Measurements from ENCODE around the gene VAPA. TPM values are rescaled to one million over a fixed set of nuclear protein-coding genes. Genes with fewer than 3 reads are reported as not detected.

VAPA gene
- total and polyA plus RNA-seq, 9 of the 15 experiments (the other 6 are each of a cell fraction or from before 2014, with no cell fraction given), result 219 to 902 (median 526) TPM

DNA sequence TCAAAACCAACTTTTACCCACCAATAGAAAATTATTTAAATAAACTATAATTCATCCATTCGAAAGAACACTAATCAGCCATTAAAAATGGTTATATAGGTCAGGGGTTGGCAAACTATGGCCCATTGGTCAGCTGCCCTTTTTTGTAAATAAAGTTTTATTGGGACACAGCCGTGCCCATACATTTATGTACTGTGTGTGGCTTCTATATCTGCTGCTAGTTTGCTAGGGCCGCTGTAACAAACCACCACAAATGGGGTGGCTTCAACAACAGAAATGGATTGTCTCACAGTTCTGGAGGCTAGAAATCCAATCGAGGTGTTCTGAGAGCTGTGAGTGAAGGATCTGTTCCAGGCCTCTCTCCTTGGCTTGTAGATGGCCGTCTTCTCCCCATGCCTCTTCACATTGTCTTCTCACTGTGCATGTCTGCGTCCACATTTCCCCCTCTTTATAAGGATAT, 35.0 kb upstream of the VAPA start (continued):
- TF ChIP-seq, protein P1, sequence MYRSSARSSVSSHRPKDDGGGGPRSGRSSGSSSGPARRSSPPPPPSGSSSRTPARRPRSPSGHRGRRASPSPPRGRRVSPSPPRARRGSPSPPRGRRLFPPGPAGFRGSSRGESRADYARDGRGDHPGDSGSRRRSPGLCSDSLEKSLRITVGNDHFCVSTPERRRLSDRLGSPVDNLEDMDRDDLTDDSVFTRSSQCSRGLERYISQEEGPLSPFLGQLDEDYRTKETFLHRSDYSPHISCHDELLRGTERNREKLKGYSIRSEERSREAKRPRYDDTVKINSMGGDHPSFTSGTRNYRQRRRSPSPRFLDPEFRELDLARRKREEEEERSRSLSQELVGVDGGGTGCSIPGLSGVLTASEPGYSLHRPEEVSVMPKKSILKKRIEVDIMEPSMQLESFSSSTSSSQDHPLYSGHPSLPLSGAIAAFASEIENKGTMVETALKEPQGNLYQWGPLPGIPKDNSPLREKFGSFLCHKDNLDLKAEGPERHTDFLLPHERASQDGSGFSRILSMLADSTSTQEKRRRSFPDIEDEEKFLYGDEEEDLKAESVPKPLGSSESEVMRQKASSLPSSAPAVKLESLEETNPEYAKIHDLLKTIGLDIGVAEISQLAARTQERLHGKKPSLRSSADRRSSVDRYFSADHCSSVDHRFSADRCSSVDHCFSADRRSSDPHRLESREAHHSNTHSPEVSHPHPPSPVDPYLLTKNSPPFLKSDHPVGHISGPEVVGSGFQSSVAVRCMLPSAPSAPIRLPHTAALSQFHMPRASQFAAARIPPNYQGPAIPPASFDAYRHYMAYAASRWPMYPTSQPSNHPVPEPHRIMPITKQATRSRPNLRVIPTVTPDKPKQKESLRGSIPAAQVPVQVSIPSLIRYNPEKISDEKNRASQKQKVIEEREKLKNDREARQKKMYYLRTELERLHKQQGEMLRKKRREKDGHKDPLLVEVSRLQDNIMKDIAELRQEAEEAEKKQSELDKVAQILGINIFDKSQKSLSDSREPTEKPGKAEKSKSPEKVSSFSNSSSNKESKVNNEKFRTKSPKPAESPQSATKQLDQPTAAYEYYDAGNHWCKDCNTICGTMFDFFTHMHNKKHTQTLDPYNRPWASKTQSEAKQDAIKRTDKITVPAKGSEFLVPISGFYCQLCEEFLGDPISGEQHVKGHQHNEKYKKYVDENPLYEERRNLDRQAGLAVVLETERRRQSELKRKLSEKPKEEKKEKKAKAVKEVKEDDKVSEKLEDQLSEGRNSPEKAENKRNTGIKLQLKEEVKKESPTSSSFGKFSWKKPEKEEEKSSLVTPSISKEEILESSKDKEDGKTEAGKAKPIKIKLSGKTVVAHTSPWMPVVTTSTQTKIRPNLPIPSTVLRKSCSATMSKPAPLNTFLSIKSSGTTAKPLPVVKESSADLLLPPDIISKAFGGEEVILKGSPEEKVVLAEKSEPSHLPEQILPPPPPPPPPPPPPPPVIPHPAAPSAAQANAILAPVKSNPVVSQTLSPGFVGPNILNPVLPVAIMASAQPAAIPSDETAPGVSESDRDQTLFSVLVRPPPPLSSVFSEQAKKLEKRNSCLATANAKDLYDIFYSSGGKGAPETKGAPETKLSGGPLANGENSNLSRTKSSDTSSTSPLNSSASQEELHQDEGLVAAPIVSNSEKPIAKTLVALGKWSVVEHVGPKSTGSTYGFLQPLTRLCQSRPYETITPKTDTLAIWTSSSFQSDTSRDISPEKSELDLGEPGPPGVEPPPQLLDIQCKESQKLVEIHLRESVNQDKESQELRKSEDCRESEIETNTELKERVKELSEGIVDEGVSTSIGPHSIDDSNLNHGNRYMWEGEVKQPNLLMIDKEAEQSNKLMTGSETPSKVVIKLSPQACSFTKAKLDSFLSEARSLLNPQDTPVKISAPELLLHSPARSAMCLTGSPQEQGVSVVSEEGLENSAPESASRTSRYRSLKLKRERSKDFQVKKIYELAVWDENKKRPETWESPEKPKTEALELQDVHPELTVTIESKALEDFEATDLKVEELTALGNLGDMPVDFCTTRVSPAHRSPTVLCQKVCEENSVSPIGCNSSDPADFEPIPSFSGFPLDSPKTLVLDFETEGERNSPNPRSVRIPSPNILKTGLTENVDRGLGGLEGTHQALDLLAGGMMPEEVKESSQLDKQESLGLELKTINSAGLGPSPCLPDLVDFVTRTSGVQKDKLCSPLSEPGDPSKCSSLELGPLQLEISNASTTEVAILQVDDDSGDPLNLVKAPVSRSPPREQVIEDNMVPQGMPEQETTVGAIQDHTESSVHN (IDR thresholded peaks at IDR 0.05; ENCODE audit: borderline replicate concordance in 1 of 2, low read depth in 1 of 2), result no peak
- TF ChIP-seq, protein P2, sequence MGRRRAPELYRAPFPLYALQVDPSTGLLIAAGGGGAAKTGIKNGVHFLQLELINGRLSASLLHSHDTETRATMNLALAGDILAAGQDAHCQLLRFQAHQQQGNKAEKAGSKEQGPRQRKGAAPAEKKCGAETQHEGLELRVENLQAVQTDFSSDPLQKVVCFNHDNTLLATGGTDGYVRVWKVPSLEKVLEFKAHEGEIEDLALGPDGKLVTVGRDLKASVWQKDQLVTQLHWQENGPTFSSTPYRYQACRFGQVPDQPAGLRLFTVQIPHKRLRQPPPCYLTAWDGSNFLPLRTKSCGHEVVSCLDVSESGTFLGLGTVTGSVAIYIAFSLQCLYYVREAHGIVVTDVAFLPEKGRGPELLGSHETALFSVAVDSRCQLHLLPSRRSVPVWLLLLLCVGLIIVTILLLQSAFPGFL (CRISPR knock-in tag; IDR thresholded peaks at IDR 0.05), result no peak
- TF ChIP-seq, protein P3, sequence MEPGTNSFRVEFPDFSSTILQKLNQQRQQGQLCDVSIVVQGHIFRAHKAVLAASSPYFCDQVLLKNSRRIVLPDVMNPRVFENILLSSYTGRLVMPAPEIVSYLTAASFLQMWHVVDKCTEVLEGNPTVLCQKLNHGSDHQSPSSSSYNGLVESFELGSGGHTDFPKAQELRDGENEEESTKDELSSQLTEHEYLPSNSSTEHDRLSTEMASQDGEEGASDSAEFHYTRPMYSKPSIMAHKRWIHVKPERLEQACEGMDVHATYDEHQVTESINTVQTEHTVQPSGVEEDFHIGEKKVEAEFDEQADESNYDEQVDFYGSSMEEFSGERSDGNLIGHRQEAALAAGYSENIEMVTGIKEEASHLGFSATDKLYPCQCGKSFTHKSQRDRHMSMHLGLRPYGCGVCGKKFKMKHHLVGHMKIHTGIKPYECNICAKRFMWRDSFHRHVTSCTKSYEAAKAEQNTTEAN (CRISPR knock-in tag; IDR thresholded peaks at IDR 0.05), result no peak
- TF ChIP-seq HDAC1 (IDR thresholded peaks at IDR 0.05), result no peak
- TF ChIP-seq POLR3G (IDR thresholded peaks at IDR 0.05; ENCODE audit: extremely low read depth, insufficient read length, insufficient replicate concordance), result no peak
- no peak for TF ChIP-seq EP300 (IDR thresholded peaks at IDR 0.05; ENCODE audit: low read length)
- TF ChIP-seq, protein P4, sequence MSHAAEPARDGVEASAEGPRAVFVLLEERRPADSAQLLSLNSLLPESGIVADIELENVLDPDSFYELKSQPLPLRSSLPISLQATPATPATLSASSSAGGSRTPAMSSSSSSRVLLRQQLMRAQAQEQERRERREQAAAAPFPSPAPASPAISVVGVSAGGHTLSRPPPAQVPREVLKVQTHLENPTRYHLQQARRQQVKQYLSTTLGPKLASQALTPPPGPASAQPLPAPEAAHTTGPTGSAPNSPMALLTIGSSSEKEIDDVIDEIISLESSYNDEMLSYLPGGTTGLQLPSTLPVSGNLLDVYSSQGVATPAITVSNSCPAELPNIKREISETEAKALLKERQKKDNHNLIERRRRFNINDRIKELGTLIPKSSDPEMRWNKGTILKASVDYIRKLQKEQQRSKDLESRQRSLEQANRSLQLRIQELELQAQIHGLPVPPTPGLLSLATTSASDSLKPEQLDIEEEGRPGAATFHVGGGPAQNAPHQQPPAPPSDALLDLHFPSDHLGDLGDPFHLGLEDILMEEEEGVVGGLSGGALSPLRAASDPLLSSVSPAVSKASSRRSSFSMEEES (CRISPR knock-in tag; IDR thresholded peaks at IDR 0.05), result peak; percentile 31
- no peak for TF ChIP-seq HDGF (IDR thresholded peaks at IDR 0.05)
- TF ChIP-seq KHSRP (IDR thresholded peaks at IDR 0.05), result no peak
- TF ChIP-seq EZH2 (IDR thresholded peaks at IDR 0.05; ENCODE audit: borderline replicate concordance, low read depth, low read length), result no peak
- no peak for TF ChIP-seq SREBF1 (IDR thresholded peaks at IDR 0.05; ENCODE audit: borderline replicate concordance, low read depth, low read length)
- TF ChIP-seq, protein P5, sequence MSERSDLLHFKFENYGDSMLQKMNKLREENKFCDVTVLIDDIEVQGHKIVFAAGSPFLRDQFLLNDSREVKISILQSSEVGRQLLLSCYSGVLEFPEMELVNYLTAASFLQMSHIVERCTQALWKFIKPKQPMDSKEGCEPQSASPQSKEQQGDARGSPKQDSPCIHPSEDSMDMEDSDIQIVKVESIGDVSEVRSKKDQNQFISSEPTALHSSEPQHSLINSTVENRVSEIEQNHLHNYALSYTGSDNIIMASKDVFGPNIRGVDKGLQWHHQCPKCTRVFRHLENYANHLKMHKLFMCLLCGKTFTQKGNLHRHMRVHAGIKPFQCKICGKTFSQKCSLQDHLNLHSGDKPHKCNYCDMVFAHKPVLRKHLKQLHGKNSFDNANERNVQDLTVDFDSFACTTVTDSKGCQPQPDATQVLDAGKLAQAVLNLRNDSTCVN (CRISPR knock-in tag; IDR thresholded peaks at IDR 0.05), result 0 out of 2 replicates have a peak, but pooled peaks have one; percentile 40
- TF ChIP-seq GTF2A2 (tag; IDR thresholded peaks at IDR 0.05), result 0 out of 2 replicates have a peak, but pooled peaks have one; percentile 43
- no peak for TF ChIP-seq CAMTA2 (CRISPR knock-in tag; conservative IDR thresholded peaks at IDR 0.05)
- TF ChIP-seq ZNF175 (CRISPR knock-in tag; IDR thresholded peaks at IDR 0.05; ENCODE audit: low read depth), result peak; percentile 72
